NCI-H526 (cell line): ENCODE results near the gene CAMSAP2.

Experiments
- DNase-seq, 2 experiments: peaks; one replicate each; lab custom pipeline; 2025; lab: John Stamatoyannopoulos, UW

CAMSAP2 gene

GRCh38 chr1:200897259-200897658, 158.6 kb downstream of the CAMSAP2 start:
- DNase-seq: no peak

- DNase-seq: no peak
Measured at GRCh38 chr1:200899015-200899386, 160.3 kb downstream of the CAMSAP2 start.

GRCh38 chr1:200899451-200899915, 160.8 kb downstream of the CAMSAP2 start:
- no peak for DNase-seq

- no peak for DNase-seq
Measured at GRCh38 chr1:200899954-200900867, 161.5 kb downstream of the CAMSAP2 start.

- no peak for DNase-seq
Measured at GRCh38 chr1:200900877-200901276, 162.2 kb downstream of the CAMSAP2 start.

- no peak for DNase-seq
Measured at GRCh38 chr1:200901350-200901749, 162.7 kb downstream of the CAMSAP2 start.

GRCh38 chr1:200901796-200902444, 163.2 kb downstream of the CAMSAP2 start:
- DNase-seq: no peak

- DNase-seq: no peak
Measured at GRCh38 chr1:200903793-200904192, 165.1 kb downstream of the CAMSAP2 start.

GRCh38 chr1:200904772-200905171, 166.1 kb downstream of the CAMSAP2 start:
- DNase-seq: no peak

- DNase-seq: no peak
Measured at GRCh38 chr1:200905411-200906052, 166.8 kb downstream of the CAMSAP2 start.

- DNase-seq: no peak
Measured at GRCh38 chr1:200906491-200906890, 167.8 kb downstream of the CAMSAP2 start.

- no peak for DNase-seq
Measured at GRCh38 chr1:200907611-200908097, 169.0 kb downstream of the CAMSAP2 start.

GRCh38 chr1:200908191-200908868, 169.6 kb downstream of the CAMSAP2 start:
- no peak for DNase-seq

- DNase-seq: no peak
Measured at GRCh38 chr1:200909071-200909470, 170.4 kb downstream of the CAMSAP2 start.

GRCh38 chr1:200909757-200910239, 171.1 kb downstream of the CAMSAP2 start:
- DNase-seq: no peak
